NCI-H2171 (cell line): ENCODE data around the gene MAP3K7.

ENCODE experiments used
- DNase-seq: peaks from one replicate; lab custom pipeline; 2025; lab: John Stamatoyannopoulos, UW

The MAP3K7 gene

DNA sequence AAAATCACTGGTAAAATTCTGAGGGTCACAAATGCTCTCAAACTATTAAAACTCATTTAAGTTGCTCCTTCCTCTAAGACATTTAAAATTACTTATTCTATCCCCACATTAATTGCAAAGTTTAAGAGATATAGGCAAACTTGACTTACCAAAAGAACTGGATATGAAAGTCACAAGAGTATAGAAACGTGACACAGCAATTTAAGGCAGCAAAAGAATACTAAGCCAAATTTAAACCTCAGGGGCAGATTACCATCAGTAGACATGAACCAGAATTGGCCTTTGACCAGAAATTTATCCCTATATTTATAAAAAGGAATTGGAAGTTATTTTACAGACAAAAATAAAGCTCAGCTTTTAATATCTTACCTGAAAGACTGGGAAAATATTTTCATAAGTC is 56.0 kb downstream of the MAP3K7 start:
- no peak for DNase-seq

DNA sequence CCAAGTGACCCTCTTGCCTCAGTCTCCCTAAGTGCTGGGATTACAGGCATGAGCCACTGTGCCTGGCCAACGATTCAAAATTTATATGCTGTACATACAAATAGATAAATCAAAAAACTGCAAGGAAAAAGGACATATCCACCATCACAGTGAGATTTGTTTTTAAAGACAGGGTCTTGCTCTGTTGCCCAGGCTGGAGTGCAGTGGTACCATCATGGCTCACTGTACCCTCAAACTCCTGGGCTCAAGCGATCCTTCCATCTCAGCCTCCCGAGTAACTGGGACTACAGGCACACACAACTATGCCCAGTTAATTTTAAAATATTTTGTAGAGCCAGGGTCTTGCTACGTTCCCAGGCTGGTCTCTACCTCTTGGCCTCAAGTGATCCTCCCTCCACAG is 61.5 kb downstream of the MAP3K7 start:
- DNase-seq: no peak

DNA sequence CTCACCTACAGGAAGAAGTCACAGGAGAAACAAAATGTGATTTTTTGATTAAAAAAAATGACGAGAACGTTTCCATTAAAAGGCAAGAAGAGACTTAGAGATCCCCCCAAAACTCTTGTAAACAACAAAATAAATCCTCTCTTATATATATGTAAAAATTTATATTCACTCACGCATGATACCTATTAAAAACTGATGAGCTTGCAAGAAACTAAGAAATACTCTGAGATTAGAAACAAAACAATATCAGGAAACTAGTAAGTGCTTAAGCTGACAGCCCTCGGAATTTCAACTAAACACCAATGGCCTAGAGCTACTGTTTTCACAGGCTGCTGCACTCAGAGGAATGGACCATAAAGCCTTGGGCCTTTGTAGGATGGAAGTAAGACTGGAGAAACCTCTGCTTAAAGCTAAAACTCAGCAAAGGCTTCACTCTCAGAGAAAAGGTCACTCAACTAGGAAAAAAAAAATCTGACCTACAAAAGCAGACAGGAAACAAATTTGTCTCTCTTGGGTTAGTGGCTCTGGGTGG is 63.0 kb downstream of the MAP3K7 start:
- DNase-seq: no peak

DNA sequence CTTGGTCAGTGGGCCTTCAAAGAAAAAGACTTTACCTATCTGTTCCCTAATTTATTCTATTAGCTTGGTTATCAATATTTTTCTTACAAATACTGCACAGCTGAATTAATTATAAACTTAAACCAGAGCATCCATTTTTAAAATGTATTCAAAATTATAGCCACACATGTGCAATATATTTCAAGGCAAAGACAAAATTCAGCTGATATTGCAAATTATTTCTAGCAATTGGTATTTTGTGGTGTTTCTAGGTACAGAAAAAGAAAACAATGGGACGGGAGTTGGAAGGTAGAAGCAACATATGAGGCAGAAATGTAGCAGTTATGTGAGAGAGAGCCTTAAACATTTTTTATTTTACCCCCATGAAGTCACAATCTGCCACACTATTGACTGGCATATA is 64.9 kb downstream of the MAP3K7 start:
- no peak for DNase-seq

DNA sequence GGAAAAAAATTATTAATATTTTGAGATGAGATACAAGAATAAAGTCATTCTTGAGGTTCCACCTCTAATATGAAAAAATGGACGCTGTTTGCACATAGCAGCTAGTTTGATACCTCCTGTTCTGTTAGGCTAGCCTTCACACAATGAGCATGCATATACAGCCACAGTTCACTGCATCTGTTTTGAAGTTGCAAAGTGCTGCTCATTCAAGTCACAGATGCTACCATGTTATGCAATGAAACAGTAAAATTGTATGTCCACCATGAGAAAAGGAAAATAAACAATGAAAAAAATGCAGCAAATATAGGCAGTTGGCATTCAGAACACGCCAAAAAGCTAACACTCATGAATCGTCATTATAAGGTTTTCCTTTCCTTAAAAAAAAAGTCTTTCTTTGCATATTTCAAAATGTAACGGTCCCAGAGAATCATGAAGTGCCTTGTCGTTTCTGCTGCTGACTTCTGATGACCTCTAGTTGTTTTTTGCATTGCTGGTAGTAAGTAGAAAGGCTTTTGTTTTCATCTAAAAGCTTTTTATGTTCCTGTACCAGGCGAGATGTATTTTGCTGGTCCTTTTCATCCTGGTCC is 70.7 kb downstream of the MAP3K7 start:
- no peak for DNase-seq

DNA sequence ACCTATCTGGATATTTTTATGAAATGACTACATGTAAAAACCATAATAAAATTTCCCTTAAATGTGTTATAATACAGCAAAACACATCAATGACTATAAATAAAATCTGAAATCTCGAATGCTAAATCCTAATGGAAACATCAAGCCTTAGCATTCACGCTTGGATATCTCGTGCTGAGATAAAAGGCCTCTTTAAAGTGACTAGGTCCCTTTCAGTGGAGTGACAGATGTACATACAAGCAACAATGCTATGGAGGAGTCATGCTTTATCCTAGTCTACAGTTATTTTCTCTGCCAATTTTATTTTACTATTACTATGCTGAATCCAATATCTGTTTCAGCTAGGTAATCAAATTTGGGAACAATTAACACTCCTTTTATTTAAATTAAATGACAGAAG is 72.4 kb downstream of the MAP3K7 start:
- DNase-seq: no peak

DNA sequence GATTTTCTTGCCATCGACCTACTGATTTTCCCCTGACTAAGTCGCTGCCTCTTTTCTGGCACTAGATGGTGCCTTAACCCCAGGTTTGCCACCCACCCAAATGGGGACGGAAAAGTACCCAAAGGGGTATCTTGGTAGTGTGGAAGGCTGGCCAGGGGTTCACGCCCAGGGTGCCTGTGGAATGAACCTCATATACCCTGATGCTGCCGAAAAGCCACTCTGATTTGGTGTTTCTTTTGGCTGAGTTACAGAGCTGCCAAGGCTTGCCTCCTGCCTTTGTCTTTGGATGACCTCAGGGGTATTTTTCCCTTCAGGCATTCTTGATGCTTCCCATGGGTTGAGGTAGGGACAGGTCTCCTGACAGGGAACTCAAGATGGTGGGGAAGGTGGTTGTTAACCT is 78.1 kb downstream of the MAP3K7 start:
- DNase-seq: no peak

DNA sequence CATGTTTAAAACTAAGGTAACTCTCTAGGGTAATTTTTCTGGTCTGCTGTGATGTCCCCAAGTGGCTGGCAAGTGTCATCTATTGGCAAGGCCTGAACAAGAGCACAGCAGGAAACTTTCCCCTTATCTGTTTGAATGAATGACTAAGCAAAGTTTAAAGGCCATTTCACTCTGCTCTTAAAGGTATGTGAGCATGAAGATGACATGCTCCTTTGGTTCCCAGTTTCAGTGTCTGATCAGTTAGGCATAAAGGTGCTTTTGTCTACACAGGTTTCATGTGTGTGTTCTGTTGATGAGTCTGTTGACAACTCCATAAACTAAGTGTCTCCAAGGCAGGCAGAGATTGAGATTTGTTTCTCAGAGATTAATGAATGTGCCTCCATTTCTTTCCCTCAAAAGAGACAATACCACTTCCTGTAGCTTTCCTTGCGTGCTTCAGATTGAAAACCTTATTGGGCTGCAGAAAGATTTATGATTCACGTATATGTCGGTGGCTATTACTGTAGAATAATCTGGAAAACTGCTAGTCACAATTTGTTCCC is 83.9 kb downstream of the MAP3K7 start:
- no peak for DNase-seq

DNA sequence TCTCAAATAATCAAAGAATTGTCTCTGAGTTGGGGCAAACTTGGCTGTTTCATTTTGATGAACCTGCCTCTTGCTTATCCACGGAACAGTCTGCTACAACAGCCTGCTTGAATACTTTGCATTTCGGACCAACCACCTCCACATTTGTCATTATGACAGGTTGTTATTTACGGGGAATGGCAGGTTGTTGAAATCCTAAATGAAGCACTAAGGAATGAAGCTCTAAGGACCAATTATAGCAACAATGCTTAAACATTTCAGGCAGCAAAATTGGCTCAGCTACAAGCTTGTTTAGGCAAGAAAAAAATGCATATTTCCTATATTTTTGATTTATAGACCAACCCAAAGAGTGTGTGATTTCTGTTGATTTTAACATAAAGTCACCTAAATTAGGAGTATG is 84.5 kb downstream of the MAP3K7 start:
- no peak for DNase-seq

DNA sequence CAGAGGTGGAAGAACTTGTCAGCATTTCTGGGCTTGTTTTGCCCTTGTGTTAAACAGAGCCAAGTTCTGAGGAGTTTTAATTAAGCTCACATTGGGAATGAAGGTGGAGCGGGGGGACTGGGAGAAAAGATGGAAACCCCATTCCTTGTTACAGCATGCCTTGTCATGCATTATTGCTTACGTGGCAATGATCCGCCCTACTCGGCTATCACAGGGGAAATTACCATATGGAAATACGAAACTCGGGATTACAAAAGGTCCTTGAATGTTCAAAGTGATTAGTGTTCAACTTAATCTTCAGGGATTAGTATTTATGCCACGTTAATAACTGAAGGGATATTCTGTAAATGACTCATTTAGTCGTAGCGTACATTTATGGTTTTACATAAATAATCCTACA is 86.4 kb downstream of the MAP3K7 start:
- DNase-seq: no peak

DNA sequence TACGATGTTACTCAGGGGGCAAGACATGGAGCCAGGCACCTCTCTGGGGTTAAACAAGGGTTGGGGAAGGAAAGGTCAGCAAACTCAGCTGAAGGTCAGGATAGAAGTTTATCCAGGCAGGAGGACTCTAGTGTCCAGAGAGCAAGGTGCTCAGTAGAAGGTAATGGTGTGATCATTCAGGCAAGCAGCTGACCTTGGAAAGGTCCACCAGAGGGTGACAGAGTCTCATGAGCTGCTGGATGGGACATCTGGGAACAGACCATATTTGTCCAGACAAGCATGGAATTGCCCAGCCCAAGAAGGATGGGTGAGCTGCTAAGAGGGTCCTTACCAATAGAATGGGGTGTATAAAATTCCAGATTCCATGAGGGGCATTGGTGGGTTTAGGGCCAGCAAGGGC is 89.5 kb downstream of the MAP3K7 start:
- DNase-seq: no peak

DNA sequence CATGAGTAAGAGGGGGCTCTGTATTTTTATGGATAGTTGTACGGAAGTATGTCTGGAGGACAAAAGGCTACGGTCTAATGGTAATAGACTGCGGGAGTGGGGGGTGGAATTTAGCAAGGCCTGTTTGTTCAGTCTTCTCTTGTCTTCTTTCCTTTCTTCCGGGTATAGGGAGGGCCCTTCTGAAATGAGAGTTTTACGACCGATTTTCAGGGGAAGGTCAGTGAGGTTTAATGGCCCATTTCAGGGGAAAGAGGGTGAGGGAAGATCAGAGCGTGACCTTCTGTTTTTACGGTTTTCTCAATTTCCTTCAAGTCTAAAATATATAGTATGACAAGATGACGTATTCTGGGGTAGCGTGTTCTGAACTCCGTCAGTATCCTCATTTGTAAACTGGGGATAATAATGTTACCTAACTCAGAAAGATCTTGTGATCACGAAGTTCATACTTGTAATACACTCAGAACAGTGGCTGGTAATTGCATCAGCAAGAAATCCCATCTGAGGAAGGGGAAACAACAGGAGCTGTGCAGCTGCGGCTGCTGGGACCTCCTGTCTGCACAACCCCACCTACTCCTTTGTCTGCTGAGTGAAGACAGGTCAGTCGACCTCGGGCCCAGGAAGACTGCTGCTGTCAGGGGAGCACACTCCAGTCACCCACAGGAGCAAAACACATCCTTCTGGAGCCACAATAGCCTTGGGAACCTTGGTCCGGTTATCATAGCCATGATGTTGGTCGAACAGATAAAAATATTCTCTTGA is 90.4 kb downstream of the MAP3K7 start:
- no peak for DNase-seq

DNA sequence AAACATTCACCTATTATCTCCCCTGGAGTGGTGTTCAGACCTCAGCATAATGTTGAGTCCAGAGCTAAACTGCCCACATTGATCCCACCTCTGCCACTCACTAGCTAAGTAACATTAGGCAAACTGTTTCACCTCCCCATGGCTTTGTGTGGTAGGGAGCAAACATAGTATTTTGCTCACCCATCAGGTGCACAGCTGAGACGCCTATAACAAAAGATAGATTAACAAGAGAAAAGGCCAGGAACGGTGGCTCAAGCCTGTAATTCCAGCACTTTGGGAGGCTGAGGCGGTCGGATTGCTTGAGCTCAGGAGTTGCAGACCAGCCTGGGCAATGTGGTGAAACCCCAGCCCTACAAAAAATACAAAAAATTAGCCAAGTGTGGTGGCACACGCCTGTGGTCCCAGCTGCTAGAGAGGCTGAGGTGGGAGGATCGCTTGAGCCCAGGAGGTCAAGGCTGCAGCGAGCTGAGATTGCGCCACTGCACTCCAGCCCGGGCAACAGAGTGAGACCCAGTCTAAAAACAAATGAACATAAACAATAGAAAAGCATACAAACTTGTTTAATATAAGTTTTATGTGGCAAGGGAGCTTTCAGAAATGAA is 91.6 kb downstream of the MAP3K7 start:
- DNase-seq: no peak

DNA sequence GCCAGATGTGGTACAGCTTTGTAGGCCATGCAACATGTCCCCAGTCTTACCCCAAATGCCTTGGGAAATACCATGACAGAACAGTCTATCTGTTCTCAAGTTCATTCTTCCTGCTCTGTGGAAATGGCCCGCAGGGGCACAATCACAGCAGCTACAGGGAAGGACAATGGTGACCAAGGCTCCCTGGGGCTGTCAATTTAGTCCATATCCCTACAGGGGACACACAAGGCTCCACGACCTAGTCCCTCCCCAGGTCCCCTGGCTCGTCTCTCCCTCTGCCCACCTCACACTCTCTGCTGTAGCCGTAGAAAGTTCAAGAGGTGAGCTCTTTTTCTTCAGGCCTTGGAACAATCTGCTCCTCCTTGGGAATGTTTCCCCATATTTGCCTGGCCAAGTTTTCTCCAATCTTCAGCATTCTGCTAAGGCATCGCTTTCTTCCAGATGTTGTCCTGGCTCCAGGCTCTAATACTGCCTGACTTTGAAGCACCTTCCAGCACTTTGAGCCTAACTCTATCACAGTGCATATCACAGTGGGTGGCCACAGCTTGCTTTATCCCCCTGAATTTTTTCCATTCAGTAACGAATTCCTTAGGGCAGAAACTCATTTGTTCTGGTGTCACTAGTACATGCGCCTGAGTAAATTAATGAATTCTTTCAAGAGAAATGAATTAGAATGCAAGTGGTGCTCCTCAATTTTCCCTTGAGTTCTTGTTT is 92.6 kb downstream of the MAP3K7 start:
- no peak for DNase-seq

DNA sequence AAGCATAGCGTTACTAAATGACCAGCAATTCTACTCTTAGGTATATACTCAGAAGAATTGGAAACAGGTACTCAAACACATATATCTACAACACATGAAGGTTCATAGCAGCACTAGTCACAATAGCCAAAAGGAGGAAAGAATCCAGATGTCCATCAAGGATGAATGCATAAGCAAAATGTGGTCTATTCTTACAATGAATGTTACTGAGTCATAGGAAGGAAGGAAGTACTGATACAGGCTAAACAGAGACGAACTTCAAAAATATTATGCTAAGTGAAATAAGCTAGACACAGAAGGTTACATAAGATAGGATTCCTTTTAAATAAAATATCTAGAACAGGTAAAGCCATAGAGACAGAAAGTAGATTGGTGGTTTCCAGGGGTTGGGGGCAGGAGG is 93.5 kb downstream of the MAP3K7 start:
- no peak for DNase-seq

DNA sequence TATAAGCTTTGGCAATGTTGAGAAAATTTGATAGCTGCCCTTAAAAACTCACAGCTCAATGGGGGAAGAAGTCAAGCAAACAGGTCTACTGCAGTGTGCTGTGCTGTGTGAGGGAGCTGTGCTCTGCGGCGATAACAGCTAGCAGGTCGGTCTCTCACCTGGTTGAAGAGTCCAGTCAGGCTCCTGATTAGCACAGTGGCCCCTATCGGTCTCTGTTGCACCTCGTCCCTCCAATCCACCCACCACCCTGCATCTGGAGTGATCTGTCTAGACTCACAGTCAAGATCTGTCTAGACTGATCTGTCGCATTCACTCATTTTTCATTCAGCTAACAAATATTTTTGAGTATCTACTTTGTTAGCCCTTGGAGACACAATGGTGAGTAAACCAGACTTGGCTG is 94.1 kb downstream of the MAP3K7 start:
- no peak for DNase-seq

DNA sequence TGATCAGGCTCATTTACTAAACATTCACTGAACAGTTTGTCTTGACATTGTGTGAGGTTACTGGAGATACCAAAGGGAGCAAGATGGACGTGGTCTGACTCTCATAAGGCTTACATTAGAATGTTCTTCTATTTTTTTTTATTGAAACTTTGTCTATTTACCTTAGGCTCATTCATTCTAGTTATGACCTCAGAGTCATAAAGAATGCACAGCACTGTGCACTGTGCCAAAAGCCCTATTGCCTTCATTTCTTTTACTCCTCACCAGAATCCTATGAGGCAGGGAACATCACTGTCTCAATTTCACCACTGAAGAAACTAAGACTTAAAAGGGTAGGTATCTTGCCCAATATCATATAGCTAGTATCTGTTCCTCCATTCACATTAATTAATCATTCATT is 94.5 kb downstream of the MAP3K7 start:
- DNase-seq: no peak

DNA sequence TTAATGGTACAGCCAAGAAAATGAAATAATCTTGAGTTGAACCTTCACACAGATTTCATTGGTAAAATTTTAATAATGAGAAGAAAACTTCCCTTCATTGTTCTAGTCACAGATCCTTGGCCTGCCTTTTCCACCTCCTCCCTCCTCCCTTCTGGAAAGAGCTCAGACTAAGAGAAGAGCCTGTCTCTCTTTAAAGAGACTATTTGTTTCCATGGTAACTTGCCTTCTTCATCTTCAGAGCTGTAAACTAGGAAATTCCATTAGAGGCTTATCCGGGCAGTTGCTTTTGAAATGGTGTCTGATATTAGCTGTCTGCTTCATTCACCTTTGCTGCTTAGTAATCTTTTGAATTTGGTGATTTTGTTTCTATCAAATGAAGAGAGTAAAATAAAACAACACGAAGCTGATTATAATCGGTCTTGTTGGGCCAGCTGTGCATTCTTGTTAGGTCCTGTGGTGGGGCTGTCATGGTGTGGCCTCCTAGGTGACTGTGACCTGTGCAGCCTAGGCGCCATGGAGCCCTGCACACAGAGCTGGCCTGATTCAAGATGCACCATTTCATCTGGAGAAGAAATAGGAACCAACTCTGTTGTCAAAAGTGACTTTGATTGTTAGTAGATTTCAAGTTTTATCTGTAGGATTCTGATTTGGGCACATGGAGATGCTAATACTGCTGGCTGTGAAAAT is 96.7 kb downstream of the MAP3K7 start:
- no peak for DNase-seq

DNA sequence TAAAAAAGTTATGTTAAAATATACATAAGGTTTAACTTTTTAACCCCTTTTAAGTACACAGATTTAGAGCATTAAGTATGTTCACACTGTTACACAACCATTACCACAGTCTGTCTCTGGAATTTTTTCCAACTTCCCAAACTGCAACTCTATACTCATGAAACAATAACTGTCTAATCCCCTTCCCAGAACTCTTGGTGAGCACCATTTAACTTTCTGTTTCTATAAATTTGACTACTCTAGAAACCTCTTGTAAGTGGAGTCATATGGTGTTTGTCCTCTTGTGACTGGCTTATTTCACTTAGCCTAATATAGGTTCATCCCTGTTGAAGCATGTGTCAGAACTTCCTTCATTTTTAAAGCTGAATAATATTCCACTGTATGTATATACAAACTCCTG is 98.1 kb downstream of the MAP3K7 start:
- no peak for DNase-seq

DNA sequence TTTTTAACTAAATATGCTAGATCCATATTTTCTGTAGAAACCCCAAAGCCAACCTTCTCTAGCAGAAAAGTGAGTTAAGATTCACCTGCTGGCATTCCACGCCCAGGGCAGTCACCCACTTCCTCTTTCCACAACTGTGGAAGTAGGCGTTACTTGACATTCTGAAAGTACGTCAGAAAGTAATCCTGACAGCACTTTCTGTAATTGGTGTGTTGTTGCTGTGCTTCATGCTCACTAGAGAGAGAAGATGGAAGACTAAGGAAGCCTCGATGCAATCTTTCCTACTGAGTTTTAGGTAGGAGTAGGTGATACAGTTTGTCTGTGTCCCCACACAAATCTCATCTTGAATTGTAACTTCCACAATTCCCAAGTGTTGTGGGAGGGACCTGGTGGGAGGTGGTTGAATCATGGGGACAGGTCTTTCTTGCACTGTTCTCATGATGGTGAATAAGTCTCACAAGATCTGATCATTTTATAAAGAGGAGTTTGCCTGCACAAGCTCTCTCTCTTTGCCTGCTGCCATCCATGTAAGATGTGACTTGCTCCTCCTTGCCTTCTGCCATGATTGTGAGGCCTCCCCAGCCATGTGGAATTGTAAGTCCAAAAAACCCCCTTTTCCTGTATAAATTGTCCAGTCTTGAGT is 101.1 kb downstream of the MAP3K7 start:
- no peak for DNase-seq

DNA sequence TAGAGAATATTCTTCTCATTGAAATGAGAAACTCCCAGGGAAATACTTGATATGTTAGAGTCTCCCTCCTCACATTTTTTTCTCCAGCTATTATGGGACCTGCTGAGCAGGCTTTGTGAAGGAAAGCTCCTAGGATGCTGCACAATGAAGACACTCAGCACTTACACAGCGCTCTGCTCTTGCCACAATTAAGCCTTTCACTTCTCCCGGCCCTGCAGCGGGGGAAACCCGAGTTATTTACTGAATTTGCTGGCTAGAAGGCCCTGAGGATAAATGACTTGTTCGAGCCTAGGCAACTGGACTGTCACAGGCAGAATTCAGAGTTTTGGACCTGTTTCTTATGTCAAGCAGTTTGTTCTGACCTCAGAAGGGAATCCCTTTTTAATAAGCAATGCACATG is 102.0 kb downstream of the MAP3K7 start:
- no peak for DNase-seq
